Medulla oblongata (tissue), 1 donor: ENCODE results near the gene IGFBP7.

Experiments
- DNase-seq: peaks from one replicate; pipeline ENCODE4 v3.0.0-alpha.2; 2015; ENCODE audit errors: extremely low spot score

The IGFBP7 gene

DNA sequence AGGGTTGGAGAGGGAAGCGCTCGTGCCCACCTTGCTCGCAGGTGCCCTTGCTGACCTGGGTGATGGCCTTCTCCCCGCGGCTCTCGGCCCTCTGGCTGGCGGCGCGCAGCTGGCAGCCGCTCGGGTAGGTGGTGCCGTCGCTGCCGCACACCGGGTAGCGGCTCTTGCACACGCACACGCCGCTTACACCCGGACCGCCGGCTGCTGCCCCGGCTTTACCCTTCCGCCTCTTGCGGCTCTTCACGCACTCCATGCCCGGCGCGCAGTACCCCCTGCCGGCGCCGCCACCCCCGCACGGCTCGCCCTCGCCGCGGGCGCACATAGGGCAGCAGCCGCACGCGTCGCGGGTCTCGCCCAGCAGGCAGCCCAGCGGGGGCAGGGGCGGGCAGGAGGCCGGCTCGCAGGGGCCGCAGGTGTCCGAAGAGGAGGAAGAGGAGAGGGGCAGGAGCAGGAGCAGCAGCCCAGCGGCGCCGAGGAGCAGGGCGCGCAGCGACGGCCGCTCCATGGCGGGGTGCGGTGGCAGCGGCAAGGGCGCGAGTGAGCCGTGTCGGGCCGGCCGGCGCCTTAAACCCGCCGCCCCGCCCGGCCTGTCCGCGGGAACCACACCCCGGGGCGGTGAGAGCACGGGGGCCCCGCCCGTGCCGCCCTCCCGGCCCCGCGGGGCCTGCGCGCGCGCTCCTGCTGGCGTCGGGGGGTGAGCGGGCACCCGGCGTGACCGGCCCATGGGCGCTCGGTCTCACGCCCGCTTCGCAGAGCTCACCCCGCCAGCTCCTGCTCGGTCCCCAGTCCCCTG lies at the start of gene IGFBP7:
TSS of gene IGFBP7 (minus strand) at position 539 of the 793 bp plus-strand sequence. CDS start at position 505, 34 bp downstream.
- DNase-seq, result peak; percentile 43

DNA sequence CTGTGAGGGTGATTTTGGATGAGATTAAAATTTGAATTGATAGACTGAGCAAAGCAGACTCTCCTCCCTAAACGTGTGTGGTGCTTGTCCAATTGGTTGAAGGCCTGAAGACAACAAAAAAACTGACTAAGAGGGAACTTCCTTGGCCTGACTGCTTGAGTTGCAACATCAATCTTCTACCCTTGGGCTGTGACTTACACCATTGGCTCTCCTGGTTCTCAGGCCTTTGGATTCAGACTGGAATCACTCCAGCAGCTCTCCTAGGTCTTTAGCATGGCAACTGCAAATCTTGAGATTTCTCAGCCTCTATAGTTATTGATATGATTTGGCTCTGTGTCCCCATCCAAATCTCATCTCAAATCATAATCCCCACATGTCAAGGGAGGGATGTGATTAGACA lies 49.7 kb upstream of the IGFBP7 start:
- DNase-seq, result no peak

GRCh38 chr4:57158762-57159161 lies 48.6 kb upstream of the IGFBP7 start:
- peak; percentile 28 for DNase-seq

DNA sequence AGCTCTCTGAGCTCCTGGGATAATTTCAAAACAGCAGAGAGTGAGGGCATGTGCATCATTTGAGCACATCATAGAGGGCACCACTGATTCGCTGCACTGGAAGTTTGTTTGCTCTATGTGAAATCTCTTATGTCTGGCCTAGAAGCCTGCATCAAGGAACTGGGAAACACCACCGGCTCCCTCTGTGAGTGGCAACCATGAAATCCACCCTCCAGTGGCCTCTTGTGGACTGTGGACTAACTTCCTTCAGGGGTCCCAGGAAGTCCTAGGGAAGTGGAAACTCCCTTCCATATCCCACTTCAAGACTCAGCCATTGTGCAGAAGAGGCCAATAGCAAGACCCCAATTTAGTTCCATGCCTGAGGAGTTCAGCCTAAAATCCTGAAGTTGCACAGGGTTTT lies 48.0 kb upstream of the IGFBP7 start:
- DNase-seq, result no peak

DNA sequence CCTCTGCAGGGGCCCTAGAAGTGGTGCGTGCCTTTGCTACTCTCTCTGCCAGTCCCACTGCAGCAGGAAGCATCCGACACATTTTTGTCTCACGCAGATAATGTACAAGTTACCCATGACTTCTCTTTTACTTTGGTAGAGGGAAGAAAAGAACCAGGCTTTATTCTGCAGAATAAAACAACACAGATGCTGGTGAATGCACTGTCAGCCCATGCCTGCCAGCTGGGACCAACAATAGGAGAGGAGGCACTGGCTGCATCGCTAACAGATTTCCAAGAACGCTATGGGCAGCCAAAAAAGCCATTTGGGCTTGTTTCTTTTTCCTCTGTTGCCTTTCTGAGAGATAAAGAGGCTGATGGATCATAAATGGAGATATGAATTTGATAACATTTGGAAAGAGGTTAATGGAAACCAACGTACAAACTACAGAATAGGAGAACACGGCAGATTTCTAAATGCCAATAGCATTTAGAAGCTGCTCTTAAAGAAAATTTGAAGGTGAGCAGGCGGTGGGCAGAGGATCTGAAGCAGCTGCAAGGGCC lies 47.5 kb upstream of the IGFBP7 start:
- DNase-seq, result peak; percentile 45

- DNase-seq, result no peak
Measured at GRCh38 chr4:57156242-57156990, 46.2 kb upstream of the IGFBP7 start.

DNA sequence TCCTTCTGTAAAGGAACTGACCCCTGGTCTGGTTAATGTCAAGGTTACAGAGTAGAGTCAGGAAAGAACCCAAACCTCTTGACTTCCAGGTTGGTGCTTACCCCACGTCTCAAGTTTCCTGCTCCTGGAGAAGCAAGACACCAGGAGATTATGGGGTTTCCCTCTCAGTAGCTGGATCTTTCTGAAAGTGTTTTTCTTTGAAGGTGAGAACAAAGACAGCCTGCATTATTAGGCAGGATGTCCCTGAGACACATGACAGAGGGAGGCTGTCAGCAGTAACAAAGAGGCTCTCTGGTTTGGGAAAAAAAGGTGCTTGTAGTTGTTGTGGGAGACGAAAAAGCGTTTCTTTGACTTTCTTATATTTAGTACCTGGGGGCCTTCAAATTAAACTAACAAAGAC lies 44.7 kb upstream of the IGFBP7 start:
- no peak for DNase-seq

DNA sequence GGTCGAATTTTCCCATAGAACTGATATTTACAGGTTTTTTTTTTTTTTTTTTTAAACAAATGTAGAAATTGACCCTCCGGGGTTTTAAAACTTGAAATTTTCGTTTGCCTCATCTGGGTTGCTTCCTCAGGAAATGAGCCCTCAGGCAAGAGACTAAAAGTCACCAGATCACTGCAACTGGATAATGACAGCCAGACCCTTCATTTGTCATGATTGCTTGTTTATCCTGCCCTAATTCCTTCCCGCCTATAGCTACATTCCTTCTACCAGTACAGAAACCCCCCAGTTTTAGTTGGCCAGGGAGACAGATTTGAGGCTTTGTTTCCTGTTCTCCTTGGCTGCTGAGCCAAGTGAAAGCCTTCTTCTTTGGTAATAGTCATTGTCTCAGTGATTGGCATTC lies 44.0 kb upstream of the IGFBP7 start:
- no peak for DNase-seq

DNA sequence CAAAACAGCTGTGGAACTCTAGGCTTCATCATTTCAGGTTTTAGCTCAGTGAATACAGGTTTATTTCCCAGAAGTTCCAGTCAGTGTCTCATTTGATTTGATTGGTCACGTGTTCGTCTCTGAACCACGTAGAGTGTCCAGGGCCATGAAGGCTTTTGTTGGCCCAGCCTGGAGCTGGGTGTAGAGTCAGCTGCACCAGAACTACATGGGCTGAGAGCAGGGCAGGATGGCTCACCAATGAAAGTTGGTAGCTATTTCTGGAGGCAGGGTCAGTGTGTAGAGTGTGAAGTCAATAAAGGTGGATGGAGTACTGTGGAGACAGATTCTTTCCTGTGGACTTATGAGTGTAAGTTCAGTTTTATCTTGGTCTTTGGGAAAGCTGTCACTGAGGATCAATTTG lies 43.0 kb upstream of the IGFBP7 start:
- DNase-seq, result no peak

DNA sequence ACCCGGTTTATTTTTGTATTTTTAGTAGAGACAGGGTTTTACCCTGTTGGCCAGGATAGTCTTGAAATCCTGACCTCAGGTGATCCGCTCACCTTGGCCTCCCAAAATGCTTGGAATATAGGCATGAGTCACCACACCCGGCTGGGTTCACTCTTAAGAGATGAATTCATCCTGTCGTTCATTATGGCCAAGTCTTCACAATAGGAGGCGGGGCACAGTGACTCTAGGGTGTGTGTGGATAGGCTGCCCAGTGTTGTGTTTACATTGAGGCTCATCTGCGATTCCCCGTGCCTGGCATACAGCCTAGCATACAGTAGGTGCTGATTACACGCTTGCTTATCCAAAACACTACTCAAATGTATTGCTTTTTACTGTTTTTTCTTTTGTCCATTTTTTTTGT lies 41.3 kb upstream of the IGFBP7 start:
- no peak for DNase-seq

GRCh38 chr4:57149833-57150232 lies 39.6 kb upstream of the IGFBP7 start:
- DNase-seq, result no peak

GRCh38 chr4:57148831-57149505 lies 38.8 kb upstream of the IGFBP7 start:
- DNase-seq, result no peak

GRCh38 chr4:57148177-57148576 lies 38.0 kb upstream of the IGFBP7 start:
- no peak for DNase-seq

GRCh38 chr4:57147335-57148060 lies 37.3 kb upstream of the IGFBP7 start:
- DNase-seq, result no peak

GRCh38 chr4:57146444-57146843 lies 36.3 kb upstream of the IGFBP7 start:
- DNase-seq, result no peak

DNA sequence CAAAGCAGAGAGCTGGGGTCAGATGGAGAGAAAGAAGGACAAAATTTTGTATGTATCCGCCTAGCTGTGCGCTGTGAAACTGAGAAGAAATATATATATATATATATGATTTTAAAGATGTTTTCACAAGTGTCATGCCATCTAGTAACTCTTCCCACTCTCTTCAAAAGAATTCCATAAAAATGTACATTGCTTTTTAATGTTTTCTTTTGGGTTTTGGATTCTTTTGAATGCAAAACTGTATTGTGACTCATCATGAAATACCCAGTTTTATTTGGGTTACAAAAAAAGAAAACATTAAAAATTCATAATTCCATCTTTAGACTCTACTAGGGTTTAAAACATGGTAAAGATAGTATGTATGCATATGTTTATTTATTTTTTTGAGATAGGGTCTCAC lies 34.3 kb upstream of the IGFBP7 start:
- DNase-seq, result no peak

DNA sequence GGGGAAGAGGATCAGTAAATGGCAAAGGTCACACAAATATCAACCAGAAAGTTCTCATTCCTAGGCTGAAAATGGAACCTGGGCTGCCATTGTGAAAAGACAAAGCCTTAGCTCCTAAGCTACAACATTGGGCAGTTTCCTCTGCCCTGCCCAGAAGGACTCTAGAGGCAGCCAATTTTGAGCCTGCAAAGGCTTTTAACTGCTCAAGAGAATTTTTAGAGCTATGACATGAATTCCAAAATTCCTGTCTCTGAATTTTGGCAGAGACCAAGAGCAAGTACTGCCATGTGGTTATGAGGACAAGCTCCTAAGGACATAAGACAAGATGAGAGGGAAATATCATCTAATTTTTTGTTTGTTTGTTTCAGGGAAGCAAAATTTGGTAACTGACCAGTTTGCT lies 29.6 kb upstream of the IGFBP7 start:
- DNase-seq, result no peak

- no peak for DNase-seq
Measured at GRCh38 chr4:57137261-57137660, 27.1 kb upstream of the IGFBP7 start.

DNA sequence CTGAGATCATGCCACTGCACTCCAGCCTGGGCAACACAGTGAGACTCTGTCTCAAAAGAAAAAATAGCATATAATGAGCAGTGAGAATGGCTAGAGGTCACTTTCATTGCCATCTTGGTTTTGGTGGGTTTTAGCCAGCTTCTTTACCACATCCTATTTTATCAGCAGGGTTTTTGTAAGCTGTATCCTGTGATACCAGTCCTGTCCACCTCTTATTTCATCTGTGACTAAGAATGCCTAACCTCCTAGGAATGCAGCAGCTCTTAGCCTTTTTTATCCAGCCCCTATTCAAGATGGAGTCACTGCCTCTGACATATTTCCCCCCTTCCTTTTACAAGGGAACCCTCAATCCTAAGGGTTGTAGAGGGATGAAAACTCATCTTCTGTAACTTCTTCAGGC lies 26.1 kb upstream of the IGFBP7 start:
- no peak for DNase-seq

DNA sequence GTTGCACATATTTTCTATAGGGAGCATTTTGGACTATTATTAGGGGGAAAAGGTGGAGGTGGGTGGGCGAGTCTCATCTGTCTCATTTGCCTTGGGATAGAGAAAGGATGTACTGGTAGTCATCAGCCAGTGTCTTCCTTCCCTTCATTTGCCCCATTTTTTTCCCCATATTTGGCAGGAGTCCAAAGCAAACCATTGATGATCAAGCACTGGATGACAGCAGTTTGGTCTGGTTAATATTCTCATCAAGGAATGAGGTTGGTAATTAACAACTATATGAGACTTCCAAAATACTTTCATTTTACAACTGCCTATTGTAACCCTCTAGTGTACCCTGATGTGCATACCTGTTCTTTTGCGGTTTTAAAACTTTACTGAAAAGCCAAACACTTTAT lies 22.6 kb upstream of the IGFBP7 start:
- DNase-seq, result no peak

- DNase-seq, result no peak
Measured at GRCh38 chr4:57131849-57132742, 21.9 kb upstream of the IGFBP7 start.
